Posterior cingulate gyrus (tissue), 11 donors: Measurements from ENCODE around the gene CAMTA1.

Source experiments
- DNase-seq, 10 donors: peaks; one replicate each; pipeline versions ENCODE4 v3.0.0 to v3.0.0-alpha.2; 2020 to 2021; ENCODE audit warnings: mixed read lengths in 3 of 10
- intact Hi-C: fragments of 100-400 bp; cut with DNase I; formaldehyde crosslinking; loops from one replicate; pipeline ENCODE4 v1.15.1; 2023

CAMTA1 gene

DNA sequence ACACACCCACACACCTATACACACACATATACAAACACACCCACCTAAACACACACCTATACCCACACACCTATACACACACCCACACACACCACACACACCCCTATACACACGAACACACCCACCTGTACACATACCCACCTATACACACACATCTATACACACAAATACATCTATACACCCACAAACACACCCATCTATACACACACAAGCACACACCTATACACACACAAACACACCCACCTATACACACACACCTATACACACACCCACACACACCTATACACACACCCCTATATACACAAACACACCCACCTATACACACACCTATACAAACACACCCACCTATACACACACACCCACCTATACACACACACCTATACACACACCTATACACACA, 869.5 kb downstream of the CAMTA1 start:
- DNase-seq: no peak
- intact Hi-C loops: no loop called here

DNA sequence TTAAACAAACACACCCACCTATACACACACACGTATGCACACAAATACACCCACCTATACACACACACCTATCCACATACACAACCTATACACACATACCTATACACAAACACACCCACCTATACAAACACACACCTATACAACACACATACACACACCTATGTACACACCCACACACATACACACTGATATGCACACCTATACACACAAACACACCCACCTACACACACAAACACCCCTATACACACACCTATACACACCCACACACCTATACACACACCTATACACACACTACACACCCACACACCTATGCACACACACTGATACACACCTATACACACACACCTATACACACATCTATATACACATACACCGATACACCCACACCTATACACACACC, 870.1 kb downstream of the CAMTA1 start:
- intact Hi-C loops: no loop called here
- no peak for DNase-seq

DNA sequence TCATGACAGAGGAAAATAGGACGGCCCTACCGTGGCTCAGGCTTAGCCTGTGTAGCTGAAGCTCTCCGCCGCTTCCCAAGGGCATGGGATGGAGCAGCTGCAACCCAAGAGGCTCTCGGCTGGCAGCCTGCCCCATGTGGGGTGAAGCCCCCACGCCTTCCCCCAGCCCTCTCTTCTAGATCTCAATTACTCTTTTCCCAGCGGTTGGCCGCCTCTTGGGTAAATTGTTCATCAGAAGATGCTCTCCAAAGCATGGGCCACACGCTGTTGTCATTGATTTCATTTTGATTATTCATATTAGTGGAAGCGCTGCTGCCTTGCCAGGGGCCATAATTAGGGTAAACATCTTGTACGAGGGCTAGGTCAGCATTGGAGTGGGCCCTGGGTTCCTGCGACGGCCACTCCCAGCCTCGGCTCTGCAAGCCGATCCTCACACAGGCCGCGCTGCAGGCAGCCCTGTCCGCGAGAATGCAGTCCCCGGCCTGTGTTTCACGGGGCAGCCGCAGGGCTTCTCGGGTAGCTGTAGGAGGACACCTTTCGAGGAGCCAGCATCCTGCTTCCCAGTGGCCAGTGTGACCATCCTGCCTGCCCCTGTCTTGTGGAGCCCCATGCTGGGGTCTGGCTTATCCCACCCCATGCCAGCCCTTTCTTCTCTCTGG, 871.4 kb downstream of the CAMTA1 start:
- intact Hi-C loops: no loop called here
- no peak for DNase-seq

DNA sequence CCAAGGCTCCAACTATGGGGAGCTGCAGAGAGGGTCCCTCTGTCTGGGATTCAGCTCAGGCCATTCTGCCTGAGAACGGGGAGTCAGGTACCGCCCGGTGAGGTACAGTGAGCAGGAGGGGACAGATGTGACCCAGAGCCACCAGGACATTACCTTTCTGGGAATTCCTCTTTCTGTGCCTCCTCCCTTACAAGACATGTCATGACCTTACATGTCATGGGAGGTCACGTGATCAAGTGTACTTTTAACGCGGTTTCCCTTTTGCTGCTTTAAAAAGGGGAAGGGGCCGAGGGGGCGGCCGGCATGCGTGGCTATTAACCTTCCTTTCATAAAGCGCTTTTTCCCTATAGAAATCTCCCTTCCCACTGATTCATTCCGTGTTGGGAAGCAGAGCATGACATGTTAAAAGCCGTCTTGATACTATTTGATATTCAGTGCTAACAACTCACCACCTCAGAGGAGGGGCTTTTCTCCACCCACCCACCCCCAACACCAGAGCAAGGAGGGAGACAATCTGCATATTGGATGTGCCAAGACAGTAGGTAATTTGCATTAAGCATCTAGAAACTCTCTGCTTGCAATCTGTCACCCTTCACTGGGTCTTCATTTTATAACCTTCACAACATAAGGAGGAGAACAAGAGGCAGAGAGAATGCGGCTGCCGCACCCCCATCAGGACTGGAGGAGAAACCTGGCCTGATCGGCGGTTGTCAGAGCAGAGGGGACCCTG, 872.2 kb downstream of the CAMTA1 start:
- intact Hi-C loops: no loop called here
- DNase-seq: no peak

DNA sequence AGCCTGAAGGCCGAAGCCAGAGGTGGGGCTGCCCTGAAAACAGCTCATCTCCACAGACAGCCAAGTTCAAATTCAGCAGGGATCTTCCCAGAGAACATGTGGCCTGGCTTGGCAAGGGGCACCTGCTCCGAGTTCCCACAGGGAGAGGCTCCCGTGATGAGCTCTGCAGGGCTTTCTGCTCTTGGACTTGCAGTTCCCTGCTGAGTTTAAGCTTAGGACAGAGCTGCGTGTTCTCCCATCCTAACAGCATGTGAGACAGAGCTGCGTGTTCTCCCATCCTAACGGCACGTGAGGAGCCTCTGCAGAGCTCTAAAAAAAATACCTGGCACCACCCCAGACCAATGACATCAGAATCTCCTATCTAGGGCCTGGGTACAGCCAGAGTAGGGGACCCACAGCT, 872.8 kb downstream of the CAMTA1 start:
- no peak for DNase-seq
- intact Hi-C loops: no loop called here

DNA sequence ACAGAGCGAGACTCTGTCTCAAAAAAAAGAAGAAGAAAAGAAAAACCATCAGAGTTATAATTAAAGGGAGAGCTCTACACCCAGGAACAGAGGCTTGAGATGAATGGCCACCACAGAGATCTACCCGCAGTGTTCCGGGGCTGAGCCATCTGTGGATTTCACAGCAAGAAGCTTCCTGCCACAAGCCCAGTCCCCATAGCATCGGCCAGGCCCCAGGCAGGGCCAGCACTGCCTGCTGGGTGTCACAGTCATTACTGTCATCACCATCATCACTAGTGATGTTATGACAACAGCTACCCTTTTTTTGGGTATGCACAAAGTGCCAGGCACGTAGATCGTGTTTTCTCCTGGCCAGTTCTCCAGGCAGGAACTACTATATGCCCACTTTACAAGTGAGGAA, 874.3 kb downstream of the CAMTA1 start:
- intact Hi-C loops: no loop called here
- no peak for DNase-seq

DNA sequence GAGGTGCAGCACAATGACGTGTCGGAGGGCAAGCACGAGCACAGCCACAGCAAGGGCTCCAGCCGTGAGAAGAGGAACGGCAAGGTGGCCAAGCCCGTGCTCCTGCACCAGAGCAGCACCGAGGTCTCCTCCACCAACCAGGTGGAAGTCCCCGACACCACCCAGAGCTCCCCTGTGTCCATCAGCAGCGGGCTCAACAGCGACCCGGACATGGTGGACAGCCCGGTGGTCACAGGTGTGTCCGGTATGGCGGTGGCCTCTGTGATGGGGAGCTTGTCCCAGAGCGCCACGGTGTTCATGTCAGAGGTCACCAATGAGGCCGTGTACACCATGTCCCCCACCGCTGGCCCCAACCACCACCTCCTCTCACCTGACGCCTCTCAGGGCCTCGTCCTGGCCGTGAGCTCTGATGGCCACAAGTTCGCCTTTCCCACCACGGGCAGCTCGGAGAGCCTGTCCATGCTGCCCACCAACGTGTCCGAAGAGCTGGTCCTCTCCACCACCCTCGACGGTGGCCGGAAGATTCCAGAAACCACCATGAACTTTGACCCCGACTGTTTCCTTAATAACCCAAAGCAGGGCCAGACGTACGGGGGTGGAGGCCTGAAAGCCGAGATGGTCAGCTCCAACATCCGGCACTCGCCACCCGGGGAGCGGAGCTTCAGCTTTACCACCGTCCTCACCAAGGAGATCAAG, 878.3 kb downstream of the CAMTA1 start:
- DNase-seq: no peak
- intact Hi-C loops: no loop called here

DNA sequence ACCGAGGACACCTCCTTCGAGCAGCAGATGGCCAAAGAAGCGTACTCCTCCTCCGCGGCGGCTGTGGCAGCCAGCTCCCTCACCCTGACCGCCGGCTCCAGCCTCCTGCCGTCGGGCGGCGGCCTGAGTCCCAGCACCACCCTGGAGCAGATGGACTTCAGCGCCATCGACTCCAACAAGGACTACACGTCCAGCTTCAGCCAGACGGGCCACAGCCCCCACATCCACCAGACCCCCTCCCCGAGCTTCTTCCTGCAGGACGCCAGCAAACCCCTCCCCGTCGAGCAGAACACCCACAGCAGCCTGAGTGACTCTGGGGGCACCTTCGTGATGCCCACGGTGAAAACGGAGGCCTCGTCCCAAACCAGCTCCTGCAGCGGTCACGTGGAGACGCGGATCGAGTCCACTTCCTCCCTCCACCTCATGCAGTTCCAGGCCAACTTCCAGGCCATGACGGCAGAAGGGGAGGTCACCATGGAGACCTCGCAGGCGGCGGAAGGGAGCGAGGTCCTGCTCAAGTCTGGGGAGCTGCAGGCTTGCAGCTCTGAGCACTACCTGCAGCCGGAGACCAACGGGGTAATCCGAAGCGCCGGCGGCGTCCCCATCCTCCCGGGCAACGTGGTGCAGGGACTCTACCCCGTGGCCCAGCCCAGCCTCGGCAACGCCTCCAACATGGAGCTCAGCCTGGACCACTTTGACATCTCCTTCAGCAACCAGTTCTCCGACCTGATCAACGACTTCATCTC, 879.1 kb downstream of the CAMTA1 start:
- DNase-seq: no peak
- intact Hi-C loops: no loop called here

DNA sequence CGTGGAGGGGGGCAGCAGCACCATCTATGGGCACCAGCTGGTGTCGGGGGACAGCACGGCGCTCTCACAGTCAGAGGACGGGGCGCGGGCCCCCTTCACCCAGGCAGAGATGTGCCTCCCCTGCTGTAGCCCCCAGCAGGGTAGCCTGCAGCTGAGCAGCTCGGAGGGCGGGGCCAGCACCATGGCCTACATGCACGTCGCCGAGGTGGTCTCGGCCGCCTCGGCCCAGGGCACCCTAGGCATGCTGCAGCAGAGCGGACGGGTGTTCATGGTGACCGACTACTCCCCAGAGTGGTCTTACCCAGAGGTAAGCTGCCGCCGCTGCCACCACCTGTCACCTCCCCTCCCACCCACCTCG, 879.6 kb downstream of the CAMTA1 start:
- intact Hi-C loops: loop anchor here (5.0 kb wide), 2 partner anchors 37 to 107 kb away; partner anchors contain the start of gene VAMP3
- no peak for DNase-seq

DNA sequence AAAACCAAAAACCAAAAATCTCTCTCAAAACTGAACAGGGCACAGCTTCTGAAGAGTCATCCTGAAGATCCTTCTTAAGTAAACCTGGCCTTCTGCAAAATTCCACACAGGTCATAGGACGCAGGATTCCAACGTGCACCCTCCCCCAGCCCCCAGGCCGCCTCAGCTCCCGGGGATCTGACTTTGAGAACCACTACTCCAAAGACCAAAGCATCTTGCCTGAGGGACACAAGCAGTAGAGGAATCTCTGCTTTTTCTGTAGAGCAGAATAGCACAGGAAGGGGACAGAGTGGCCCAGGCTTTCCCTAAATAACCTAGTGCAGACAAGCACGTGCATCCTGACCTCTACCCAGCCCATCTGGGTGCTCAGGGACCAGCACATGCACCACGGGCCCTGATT, 881.0 kb downstream of the CAMTA1 start:
- no peak for DNase-seq
- intact Hi-C loops: loop anchor here (5.0 kb wide), 2 partner anchors 36 to 106 kb away; partner anchors contain the start of gene VAMP3

DNA sequence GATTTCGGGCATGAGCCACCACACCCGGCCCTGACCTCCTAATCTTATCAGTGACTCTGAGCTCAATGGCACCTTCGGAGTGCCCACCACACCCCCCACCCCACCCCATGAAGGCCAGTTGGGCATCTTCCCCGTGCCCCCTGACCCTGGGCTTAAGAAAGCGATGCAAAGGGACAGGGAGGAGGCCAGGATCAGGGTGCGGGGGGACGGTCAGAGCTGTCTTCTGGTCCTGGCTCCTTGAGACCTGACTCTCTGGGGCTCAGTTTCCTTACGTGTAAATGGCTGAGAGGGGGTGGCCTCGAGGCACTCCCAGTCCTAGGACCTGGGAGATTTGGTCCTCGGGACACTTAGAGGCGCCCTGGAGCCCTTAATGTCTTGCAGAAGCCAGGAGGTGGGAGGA, 881.9 kb downstream of the CAMTA1 start:
- no peak for DNase-seq
- intact Hi-C loops: loop anchor here (1.0 to 5.0 kb wide), 3 partner anchors 35 to 235 kb away; partner anchors contain the start of gene VAMP3

DNA sequence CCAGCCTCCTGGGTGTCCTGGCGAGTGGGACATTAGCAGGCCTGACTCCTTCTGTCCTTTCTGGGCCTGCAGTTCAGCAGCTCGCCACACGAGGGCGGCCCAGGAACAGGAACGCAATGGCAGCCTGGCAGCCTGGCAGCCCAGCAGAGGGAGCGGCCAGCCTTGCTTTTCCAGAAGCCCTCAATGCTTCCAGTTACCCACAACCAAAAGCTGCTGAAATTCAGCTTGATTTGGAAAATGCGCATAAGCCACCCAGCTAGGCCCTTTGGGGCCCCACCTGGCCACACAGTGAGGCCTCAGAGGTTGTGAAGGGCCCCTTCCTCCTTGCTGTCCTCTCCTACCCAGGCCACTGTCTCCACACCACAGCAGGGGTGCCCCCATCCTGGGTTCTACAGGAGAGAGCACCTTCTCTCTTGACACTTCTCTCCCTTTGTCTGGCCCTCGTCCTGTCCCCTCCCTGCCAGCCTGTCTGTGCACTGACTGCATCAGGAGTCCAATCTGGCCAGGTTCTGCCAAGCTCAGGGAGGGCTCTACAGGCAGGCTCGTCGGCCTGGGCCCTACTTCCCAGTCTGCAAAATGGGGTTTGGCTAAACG, 882.5 kb downstream of the CAMTA1 start:
- DNase-seq: peak; percentile 88 to 99 (median 97)
- intact Hi-C loops: loop anchor here (1.0 to 5.0 kb wide), 4 partner anchors 35 to 235 kb away; partner anchors contain the start of gene VAMP3

DNA sequence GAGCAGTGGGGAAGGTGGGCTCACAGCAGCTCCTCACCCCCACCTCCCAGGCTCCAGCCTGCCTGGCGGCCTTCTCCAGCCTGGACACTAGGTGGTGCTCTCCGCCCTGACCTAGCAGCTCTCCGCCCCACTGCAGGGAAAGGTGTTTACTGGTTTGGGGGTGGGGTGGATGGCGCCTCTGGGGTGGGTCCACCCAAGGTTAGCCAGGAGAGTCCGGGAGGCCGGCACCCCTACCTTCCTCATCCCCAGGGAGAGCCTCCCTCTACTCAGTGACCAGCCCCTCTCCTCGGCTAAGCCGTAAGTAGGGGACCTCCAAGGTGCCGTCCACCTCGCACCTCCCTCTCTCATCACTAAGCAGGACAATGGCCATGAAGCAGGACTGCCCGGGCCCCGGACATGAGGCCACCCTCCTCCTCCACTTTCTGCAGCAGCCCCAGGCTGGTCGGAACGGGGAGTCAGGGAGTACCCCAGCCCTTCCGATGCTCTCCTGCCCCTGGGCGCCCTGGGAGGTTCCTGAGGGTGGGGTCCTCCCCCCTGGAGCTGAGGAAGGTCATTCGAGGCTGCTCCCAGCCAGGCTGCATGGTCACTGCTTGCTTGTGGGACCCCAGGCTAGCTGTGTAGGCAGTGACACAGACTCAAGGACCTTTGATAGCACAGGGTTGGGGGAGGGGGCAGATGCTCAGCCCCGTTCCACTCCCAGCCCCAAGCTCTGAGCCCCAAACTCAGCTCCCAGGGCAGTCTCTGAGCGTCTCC, 884.5 kb downstream of the CAMTA1 start:
- DNase-seq: peak; percentile 48 to 96 (median 74)
- intact Hi-C loops: loop anchor here (5.0 kb wide), 2 partner anchors 33 to 103 kb away; partner anchors contain the start of gene VAMP3

DNA sequence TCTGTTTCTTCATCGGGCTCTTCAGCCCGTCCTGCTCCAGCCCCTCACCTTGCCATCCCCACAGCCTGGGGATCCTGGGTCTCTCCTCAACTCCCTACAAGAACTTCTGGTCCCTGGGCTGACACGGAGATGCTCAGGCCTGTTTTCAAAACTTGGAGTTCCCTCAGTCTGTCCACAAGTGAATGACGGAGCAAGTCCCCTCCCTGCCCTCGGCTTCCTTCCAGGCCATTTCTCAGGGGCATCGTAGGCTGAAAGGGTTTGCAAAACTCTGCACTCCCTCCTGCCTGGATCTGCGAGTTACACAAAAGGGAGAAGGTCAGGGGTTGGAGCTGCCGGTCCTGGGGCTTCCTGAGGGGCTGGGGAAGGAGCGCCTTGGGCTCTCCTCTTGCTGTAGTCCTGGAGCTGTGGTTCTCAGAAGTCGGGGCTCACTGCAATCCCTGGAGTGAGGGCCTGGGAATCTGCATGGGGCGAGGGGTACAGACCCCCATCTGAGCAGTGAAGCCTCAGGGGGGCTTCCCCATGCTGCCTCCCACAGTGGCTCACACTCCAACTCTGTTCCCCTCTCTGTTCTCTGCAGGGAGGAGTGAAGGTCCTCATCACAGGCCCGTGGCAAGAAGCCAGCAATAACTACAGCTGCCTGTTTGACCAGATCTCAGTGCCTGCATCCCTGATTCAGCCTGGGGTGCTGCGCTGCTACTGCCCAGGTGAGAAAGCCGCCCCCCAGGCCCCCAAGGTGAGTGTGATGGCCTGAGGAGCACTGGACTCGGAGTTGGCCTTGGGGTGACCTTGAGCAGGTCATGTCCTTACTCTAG, 885.3 kb downstream of the CAMTA1 start:
- intact Hi-C loops: no loop called here
- peak in 1 of 10 donors; percentile 50 for DNase-seq

DNA sequence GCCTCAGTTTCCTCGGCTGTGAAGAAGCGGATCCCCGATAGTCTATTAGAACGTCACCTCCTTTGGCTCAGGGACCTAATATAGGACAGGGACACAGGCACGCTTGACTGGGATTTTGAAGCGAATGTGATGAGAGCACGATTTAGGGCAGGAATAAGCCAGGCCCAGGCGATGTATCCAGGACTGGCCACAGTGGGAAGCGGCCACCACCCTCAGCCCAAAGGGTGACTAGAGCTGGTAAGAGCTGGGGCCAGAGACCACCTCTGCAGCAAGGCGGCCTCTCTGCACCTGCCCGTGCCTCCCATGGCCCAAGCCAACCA, 885.9 kb downstream of the CAMTA1 start:
- DNase-seq: peak in 1 of 10 donors; percentile 33
- intact Hi-C loops: no loop called here

DNA sequence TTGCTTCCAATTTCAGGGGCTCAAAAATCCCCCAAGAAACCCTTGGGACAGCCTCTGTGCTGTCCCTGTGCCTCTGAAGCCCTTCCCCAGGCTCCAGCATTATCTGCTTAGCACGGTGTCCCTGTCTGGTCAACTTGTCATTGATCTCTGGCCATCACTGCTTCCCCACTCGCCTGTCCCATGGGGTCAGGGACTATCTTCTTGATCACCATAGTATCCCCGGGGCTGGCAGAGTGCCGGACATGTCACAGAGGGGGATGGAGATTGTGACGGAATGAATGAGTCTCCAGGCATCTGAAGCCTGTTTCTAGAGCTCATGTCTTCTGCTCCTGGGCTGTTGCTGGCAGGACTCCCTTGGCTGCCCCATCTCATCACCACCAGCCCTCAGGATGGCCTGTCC, 886.4 kb downstream of the CAMTA1 start:
- intact Hi-C loops: no loop called here
- peak in 1 of 10 donors; percentile 41 for DNase-seq

DNA sequence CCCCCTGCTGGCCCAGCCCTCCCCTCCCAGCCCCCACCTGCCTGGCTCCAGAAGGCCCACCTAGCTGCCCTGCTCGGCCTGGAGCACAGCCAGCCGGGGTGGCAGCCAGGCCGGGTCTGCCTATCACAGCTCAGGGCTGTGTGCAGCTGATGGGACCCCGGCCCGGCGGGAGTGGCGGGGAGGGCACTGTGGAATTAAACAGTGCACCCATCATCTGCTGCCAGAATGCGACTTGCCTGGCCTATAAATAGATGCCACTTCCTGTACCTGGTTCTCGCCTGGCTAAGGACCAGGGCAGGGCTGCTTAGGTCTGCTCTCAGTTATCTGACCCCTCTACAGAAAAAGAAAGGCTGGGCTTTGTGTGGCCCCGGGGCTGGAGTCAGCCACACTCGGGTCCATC, 887.6 kb downstream of the CAMTA1 start:
- peak in 1 of 10 donors; percentile 48 for DNase-seq
- intact Hi-C loops: no loop called here

DNA sequence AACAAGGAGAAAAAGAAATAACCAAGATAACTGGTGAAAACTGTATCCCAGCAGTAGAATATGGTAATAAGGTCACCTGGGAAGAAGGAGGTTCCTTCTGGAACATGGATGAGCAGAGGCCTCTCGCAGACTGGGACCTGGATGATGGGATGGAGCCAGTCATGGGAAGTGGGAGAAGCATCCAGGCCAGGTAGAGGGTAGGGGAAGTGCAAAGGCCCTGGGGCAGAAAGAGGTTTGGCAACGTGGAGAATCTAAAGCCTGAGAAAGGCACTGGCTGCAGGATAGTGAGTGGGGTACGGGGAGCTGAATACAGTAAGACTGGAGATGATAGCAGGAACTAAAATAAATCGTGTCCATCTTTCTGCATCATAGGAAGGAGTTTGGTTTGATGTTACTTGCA, 889.7 kb downstream of the CAMTA1 start:
- DNase-seq: no peak
- intact Hi-C loops: no loop called here
